ENCODE data around the gene GDPGP1.

Gene GDPGP1

DNA sequence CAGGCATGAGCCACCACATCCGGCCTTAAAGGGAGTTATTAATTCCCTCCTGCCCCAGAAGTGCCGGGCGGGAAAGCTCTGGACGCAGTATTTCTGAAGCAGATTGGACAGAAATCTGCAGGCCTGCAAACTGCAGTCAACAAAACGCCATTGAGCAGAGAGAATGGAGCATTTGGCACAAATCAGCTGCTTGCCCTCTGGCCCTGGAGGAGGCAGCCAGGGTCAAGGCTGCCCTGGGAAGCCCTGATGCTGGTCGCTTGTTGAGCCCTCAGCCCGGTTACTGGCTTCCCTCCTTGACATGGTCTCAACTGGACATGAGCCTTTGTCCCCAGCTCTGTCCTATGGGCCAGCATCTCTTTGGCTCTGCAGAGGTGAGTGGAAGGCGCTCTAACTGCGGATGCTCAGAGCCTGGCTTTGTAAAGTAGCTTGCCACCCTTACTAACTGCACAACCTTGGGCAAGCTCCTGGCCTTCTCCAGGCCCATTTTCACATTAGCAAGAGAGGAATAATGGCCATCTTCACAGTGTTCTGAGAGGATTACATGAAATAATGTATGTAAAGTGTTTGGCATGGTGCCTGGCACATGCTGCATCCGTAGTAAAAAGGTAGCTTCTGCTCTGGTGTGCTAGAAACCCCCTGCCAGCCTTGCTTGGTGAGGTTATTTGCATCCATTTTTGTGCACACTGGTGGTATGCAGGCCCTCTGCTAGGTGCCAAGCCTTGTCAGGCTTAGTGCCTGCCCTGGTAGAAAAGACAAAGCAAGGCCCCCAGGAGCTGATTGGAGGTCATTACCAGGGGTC lies 28.8 kb upstream of the GDPGP1 start:
- no peak for DNase-seq (ENCODE audit: low read depth)

DNA sequence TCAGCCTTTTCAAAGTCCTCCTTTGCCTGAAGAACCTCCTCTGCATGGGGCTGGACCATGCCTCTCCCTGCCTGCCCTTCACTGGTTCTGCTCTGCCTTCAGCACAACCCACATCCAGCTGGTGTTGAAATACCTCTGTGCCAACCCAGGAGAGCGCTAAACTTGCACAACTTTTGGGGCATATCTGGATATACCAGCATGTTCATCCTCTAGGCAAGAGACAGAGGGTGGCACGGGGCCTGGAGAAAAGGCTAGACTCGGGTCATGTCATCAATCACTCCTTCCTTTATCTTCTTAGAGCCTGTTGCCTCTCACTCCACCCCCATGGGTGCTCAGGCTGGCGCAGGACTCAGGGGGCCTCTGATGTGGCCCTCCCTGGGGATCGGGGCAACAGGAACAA lies 28.1 kb upstream of the GDPGP1 start:
- peak; percentile 65 for DNase-seq (ENCODE audit: low read depth)

DNA sequence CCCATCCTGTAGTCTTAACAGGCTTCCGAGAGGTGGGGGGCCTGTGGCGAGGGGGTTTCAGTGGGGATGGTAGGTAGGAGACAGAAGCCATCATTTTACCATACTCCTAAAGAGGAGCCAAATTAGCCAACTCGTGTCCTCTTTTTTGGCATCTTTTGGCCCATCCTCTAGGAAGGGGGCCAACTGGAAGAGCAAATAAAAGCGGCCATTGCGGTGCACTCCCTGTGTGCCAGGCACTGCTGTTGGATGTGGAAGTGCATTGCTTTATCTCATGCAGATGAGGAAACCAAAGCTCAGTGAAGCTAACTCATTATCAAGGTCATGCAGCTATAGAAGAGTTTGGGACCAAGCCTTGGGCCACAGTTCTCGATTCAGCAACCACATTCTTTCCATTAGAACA lies 26.8 kb upstream of the GDPGP1 start:
- DNase-seq (ENCODE audit: low read depth): no peak

DNA sequence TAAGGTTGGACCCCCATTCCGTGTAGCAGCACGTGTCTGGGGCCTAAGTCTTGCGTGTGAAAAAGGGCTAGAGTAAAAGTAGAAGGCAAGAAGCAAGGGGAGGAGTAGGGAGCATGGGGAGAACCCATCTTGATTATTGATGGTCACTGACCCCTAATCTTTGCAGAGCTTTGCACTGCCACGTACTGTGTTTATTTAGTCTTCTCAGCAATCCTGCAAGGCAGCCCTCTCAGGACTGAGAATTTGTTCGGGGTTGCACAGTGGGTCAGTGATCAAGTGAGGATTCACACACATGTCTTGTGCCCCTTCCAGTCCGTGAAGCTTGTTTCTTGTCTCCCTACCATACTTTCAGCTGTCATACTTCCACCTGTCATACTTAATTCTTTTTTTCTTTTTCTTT lies 25.7 kb upstream of the GDPGP1 start:
- peak; percentile 58 for DNase-seq (ENCODE audit: low read depth)

DNA sequence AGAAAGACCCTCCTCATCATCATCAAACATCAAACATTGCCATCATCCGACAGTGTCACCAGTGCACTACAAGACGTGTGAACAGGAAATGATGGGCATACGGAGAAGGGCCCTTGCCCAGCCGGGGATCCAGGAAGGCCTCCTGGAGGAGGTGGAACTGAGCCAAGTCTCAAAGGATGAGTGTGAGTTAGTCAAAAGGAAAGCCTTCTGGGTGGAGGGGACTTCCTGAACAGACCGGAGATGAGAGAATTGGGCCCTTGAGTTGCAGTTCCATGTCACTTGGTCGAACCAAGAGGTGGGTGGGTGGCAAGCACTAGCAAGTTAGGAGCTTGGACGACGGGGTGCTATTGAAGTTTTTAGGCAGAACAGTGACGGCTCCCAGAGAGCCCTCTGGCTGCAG lies 24.4 kb upstream of the GDPGP1 start:
- no peak for DNase-seq (ENCODE audit: low read depth)

DNA sequence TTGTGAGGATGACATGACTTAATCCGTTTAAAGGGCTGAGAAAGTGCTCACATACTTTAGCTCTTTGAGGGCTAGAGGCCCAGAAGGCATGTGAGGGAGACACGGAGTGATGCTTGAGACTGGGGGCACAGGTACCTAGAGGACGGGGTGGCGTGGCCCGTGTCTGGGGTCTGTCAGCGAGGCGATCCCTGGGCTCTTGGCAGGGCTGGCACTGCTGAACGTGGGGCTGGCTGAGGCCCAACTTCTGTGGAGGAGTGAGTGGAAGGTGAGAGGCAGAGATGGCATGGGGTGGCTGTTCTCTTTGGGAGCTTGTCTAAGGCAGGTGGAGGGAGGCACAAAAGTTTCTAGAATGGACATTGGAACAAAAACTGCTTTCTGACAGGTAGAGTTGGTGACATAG lies 23.4 kb upstream of the GDPGP1 start:
- DNase-seq (ENCODE audit: low read depth): no peak

DNA sequence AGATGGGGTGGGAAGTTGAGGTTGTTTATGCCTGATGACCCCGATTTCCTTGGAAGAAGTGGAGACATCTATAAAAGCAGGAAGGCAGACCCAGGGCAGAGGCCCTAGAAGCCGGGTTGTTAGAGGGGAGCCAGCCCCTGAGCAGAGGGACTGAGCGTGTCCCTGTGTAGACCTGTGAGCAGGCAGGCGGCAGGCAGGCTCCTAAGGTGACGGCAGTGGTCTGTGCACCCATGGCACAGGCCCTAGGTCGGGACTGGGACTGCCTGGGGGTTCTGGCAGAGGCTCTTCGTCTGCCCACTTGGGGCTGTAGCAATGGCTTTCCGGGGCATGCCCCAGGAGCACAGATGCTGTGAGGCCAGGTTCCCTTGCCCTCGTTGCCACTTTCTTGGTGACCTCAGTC lies 23.0 kb upstream of the GDPGP1 start:
- DNase-seq (ENCODE audit: low read depth): no peak

DNA sequence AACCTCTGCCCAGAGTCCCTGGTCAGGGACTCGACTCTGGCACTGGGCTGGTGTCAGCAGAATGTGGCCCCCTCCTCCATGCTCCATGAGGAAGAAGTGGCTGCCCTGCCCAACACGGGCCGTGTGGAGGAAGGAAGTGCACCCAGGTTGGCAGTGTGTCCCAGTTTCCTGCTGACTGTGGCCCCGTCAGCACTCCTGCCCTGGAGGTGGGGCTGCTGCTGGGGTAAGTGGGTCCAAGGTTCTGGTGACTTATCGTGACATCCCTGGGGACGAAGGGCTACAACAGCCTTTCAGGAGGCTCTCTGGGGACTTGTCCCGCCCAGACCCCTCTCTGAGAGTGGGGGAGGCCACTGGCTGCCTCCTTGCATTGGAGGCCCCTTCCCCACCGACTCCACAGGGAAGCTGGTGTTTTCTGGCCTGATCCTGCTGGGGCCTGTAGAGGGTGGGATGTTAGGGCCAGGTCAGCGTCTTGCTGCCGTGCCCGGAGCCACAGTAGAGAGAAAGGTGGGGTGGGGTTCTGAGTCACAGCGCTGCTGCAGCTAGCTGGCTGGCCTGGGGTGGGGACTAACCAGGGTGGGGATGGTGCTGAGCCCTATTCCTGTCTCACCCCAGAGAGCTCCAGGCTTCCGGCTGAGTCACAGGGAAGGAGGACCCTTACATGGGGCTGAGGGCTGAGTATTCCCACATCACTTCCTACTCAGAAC lies 22.4 kb upstream of the GDPGP1 start:
- DNase-seq (ENCODE audit: low read depth): peak; percentile 37

DNA sequence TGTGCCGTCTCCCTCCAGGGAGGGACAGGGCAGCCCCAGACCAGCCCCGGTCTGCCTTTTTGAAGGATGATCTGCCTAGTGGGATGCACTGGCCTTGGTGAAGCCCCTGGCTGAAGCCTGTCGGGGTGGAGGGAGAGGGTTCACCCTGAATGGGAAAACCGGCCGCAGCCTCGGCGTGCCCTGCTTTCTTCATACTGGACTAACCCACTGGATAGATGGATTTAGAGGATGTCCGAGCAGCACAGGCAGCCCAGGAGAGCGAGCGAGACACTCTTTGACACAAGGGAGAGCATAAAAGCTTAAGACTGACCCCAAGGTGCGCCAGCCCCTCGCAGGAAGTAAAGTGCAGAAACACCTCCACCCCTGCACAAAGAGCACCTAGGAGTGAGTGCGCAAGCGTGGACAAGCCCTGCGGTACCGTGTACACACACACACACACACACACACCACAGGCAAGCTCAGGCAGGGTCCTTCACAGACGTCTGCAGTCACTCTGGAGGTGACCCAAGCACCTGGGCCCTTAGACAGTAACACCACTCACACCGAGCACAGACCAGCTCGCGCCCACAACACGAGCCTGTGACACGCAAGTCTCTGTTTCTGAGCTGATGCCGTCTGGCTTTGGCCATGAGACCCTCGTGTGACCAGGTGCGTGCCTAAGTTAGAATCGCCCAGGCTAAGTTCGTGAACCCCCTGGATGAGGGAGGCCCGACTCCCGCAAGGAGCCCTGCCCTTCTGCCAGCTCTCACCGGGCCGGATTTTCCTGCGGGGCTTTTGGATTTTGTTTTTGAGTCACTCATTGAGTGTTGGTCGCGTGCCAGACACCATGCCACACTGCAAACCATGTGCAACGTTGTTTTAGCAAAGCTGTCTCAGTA lies 21.5 kb upstream of the GDPGP1 start:
- DNase-seq (ENCODE audit: low read depth): no peak

DNA sequence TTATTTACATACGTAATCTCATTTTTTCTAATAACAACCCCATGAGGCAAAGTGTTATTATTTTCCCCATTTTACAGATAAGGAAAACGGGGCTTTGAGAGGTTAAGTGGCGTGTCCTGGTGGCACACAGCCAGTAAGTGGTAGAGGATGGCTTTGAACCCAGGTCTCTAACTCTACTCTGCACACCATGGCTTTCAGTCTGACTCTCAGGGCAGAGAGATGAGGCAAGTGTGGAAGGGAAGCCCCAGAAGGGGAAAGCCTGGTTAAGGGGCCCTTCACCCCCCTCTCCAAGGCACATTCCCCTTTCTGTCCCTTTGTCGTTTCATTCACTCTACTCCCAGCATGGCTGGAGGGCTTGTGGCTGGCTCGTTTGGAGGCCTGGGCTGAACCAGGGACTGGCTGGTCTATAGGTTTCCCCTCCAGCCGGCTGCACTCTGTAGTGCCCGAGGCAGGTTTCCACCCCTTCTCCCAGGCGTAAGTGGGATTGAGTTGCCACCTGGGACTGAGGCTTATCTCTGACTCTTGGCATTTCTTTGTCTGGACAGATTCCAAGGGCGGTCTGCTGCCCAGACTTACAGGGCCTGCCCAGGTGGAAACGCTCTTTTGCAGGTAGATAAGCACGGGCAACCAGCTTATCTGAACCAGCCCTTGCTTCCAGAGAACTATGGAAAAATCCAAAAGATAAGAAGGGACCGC lies 20.7 kb upstream of the GDPGP1 start:
- no peak for DNase-seq (ENCODE audit: low read depth)

DNA sequence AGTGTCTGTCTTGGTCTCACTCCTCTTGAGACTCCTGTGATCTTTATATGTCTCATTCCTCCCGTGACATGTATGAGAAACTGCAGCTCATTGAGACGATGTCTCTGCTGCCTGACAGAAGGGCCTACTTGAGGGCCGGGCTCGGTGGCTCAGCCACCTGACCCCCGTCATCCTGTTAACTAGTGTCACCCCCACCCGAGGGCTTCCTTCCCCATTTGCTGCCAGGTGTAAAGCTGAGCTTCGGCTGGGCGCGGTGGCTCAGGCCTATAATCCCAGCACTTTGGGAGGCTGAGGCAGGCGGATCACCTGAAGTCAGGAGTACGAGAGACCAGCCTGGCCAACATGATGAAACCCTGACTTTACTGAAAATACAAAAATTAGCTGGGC lies 20.2 kb upstream of the GDPGP1 start:
- DNase-seq (ENCODE audit: low read depth): no peak

DNA sequence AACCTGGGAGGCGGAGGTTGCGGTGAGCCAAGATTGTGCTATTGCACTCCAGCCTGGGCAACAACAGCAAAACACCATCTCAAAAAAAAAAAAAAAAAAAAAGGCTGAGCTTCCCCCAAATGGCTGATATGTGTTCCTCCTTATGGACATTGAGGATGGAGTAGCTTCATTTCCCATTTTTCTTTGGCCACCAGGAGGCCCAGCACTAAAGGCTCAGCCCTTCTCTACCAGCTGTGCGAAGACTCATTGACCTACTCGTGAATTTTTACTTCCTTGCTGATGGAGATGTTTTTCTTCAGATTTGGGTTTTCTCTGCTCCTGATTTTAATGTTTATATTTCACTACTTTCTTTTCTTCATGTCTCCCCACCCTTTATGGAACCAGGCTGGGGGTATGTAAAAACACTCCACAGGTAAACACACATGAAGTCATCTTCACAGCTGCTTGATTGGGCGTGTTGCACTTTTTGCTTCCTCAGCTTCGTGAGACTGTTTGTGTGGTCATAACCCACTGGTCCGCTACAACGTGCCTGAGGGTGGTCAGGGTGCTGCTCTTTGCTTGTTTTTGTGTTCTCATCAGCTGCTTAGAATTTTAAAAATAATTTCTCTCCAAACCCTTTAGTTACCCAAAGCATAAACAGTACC lies 19.3 kb upstream of the GDPGP1 start:
- DNase-seq (ENCODE audit: low read depth): no peak

DNA sequence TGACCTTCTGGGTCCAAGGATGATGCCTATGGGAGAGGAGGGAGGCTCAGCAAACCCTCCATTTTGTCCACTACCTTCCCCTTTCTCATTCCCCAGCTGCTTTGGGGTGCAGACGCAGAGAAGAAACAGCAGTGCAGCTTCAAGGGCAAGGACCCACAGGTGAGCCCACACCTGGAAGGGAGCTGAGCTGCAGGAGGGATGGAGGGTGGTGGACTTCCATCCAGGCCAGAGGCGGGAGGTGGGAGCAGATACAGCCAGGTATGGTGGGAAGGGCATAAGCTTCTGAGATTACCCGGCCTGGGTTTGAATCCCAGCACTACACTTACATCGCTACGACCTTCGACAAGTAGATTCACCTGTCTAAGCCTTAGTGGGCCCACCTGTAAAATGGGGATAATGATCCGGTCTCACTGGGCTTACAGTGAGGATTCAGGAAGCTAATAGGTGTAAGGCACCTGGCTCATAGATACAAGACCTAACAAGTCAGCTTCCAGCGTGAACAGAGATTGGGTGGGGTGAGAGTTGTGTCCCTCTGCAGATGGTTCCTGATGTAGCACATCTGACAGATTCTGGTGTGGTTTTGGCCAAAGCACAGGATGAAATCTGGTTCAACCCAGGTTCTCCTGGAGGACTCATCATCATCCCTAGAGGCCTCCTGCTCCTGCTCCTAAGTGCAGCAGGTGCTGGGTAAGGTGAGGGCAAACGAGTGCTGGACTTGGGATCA lies 16.2 kb upstream of the GDPGP1 start:
- no peak for DNase-seq (ENCODE audit: low read depth)

DNA sequence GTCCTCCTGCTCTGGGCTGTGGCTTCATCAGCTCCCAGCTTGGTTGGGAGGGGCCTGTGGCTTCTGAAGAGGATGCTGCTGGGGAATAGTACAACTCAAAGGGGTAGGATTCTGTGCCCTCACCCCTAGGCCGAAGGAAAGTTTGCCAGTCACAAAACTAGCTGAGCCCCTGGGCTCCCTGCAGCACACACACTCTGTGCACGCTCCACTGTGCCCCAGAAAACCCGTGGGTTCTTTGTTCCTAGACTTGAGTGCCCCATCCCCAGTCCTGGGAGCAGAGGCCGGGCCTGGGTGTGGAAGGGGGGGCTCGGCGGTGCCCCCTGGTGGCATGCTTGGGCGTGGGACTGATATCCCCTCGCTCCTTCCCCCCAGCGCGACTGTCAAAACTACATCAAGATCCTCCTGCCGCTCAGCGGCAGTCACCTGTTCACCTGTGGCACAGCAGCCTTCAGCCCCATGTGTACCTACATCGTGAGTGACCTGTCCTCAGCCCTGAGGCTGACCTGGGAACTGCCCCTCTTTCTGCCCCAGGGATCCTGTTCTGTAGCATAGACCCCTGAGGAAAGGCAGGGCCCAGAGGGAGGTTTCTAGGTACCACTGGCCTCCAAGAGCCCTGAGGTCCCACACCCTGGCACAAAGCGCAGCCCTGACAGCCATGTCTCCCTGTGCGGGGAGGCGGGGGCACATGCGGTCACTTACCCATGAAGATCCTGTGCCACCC lies 14.4 kb upstream of the GDPGP1 start:
- no peak for DNase-seq (ENCODE audit: low read depth)

DNA sequence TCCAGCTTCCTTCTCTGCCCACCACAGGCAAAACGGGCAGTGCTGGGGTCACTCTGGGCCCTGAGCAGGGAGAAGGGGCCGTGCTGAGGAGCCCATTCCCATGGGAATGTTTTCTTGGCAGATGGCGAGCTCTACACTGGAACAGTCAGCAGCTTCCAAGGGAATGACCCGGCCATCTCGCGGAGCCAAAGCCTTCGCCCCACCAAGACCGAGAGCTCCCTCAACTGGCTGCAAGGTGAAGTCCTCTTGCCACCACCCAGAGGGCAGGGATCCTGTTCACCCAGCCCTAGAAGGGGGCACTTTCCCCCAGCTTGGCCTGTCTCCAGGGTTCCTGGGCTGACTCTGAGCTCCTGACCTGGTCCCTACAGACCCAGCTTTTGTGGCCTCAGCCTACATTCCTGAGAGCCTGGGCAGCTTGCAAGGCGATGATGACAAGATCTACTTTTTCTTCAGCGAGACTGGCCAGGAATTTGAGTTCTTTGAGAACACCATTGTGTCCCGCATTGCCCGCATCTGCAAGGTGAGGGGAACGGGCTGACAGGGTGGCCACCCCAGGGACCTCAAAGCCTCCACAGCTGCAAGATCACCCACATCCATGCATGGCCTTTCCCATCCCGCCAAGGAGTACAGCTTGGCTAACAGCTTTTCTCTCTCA lies 12.6 kb upstream of the GDPGP1 start:
- peak; percentile 77 for DNase-seq (ENCODE audit: low read depth)

DNA sequence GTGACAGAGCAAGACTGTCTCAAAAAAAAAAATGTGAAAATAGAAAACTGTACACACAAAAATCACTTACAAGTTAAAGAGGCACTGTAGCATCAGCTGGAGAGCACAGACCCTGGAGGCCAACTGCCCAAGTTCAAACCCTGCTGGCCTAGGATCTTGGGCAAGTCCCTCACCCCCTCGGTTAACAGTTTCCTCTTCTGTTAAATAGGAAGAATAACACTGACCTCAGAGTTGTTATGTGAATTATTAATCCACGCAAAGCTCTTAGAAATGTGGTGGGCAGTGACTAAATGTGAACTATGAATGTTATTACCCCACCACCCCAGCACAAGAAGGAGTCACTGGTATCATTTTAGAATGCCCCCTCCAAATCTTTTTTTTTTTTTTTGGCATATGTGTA lies 11.5 kb upstream of the GDPGP1 start:
- no peak for DNase-seq (ENCODE audit: low read depth)

DNA sequence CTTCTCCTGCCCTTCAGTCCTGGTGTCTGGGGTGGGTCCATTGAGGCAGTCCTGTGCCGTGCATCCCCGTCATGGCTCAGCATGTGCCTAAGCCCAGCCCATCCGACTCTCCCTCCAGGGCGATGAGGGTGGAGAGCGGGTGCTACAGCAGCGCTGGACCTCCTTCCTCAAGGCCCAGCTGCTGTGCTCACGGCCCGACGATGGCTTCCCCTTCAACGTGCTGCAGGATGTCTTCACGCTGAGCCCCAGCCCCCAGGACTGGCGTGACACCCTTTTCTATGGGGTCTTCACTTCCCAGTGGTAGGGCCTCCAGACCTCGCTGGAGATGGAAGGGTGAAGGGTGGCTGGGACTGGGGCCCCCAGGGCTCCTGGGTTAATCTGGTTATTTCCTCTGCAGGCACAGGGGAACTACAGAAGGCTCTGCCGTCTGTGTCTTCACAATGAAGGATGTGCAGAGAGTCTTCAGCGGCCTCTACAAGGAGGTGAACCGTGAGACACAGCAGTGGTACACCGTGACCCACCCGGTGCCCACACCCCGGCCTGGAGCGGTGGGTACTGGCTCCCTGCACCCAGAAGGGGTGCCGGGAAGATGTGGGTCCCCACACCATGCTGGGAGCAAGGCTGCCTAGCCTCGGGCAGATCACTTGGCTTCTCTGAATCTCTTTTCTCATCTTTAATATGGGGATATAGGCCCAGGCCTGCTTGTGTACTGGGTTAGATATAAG lies 10.4 kb upstream of the GDPGP1 start:
- DNase-seq (ENCODE audit: low read depth): no peak

DNA sequence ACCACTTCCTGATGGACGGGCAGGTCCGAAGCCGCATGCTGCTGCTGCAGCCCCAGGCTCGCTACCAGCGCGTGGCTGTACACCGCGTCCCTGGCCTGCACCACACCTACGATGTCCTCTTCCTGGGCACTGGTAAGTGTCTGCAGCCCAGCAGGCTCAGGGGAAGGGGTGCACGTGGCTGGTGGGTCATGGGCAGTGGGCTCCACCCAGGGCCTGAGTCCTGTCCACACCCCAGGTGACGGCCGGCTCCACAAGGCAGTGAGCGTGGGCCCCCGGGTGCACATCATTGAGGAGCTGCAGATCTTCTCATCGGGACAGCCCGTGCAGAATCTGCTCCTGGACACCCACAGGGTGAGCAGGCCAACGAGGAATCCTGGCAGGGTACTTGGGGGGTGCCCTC lies 9.0 kb upstream of the GDPGP1 start:
- no peak for DNase-seq (ENCODE audit: low read depth)

Data from amniotic epithelial cell (primary cell).